Camera-type eye (tissue), 1 donor: ENCODE results near the gene DCUN1D2. TPM values are rescaled to one million over a fixed set of nuclear protein-coding genes. Genes with fewer than 3 reads are reported as not detected.

Experiments used
- total RNA-seq: library from RNA; depleted of rRNA; stranded (reverse); fragments of >200 nt; gene quantifications from one replicate; pipeline ENCODE4 v1.2.3, GENCODE V29; 2014

DCUN1D2 gene
- total RNA-seq = 38.0 TPM

GRCh38 chr13:113490496-113491417 is at the start of gene DCUN1D2:
TSS of gene DCUN1D2 (minus strand) at chr13:113490711. CDS start at chr13:113490669, 42 bp downstream.

GRCh38 chr13:113452942-113453901 is 37.3 kb downstream of the DCUN1D2 start, which contains the start of gene ADPRHL1:
TSS of gene ADPRHL1 (minus strand) at chr13:113453488. CDS start at chr13:113453437, 51 bp downstream.

Other genes with a start within 250 kb of the DCUN1D2 start
- 57.5 TPM for gene LAMP1, start 193.5 kb downstream of the DCUN1D2 start, total RNA-seq
- gene GRTP1, start 126.6 kb downstream of the DCUN1D2 start, total RNA-seq = 7.1 TPM
- 7.3 TPM for gene ADPRHL1, start 37.2 kb downstream of the DCUN1D2 start, total RNA-seq
- 77.4 TPM for gene TFDP1, start 94.0 kb upstream of the DCUN1D2 start, total RNA-seq
- gene ATP4B, start 167.5 kb upstream of the DCUN1D2 start, total RNA-seq = not detected
- 25.6 TPM for gene GRK1, start 176.5 kb upstream of the DCUN1D2 start, total RNA-seq